GM13976 (cell line): ENCODE results near the gene MARCOL.

Experiments
- DNase-seq: peaks from one replicate; pipeline ENCODE4 v3.0.0; 2012; ENCODE audit warnings: low spot score
- CTCF ChIP-seq: IDR thresholded peaks from 2 replicates; pipeline ENCODE4 v1.5.1; 2012; ENCODE audit warnings: borderline replicate concordance, mild to moderate bottlenecking; ENCODE audit not compliant: insufficient read depth; ENCODE audit errors: extremely low read depth, missing control alignments, control extremely low read depth
- in situ Hi-C: fragments of 300-500 bp; cut with MboI; formaldehyde crosslinking; loops from one replicate; pipeline ENCODE4 v1.12.0; 2022; ENCODE audit warnings: low sequenced_read_pairs, mixed read lengths, inconsistent platforms; ENCODE audit not compliant: unreplicated experiment

The MARCOL gene

GRCh38 chr5:148224117-148224742, 14.1 kb upstream of the MARCOL start:
- TF ChIP-seq CTCF: no peak
- no peak for DNase-seq
- in situ Hi-C loops: no loop called here

DNA sequence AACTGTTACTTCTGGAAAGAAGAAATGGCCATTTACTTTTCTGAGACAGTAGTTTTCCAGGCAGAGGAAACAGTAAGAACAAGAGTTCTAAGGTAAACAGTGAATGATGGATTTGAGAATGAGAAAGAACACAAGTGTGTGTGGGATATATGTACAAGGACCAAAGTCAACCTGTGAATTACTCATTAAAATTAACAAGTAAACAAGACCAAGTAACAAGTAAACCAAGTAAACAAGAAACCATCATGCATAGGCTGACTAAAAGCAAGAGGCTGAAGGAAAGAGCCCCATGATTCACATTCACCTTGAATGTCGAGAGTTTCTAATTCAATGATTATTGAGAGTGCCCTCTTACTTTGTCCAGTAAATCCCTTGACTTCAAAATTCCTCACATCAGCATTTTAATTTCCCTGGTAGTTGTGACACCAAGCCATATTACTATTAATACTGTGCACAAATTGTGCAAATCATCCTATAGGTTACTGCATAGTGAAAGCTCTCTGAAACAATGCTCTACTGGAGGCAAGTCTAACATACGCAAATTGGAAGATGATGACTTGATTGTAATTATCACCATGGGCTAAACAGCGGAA, 9.8 kb upstream of the MARCOL start:
- in situ Hi-C loops: no loop called here
- TF ChIP-seq CTCF: no peak
- DNase-seq: no peak

- no peak for TF ChIP-seq CTCF
- no peak for DNase-seq
- in situ Hi-C loops: no loop called here
These were observed 8.5 kb upstream of the MARCOL start for GRCh38 chr5:148229840-148230239.

DNA sequence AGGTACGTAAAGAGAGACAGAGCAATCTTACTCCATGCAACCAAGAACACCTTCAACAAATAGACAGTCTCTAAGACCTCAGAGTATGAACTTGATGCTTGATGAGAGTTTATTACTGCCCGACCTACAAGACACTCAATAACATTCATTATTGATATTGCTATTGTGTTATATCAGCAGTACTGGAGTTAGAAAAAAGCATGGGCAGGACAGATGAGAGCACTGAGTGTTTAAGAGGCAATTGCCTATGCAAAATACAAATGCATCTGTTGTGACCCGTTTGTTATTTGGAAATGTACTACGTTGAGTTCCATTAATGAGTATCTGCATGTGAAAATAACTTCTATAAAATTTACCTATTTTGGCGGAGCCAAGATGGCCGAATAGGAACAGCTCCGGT, 8.1 kb upstream of the MARCOL start:
- in situ Hi-C loops: no loop called here
- DNase-seq: no peak
- TF ChIP-seq CTCF: no peak

- TF ChIP-seq CTCF: no peak
- in situ Hi-C loops: no loop called here
- DNase-seq: no peak
These were observed 424 bp upstream of the MARCOL start for GRCh38 chr5:148237785-148238417.

- TF ChIP-seq CTCF: no peak
- in situ Hi-C loops: no loop called here
- no peak for DNase-seq
These were observed 10.6 kb downstream of the MARCOL start for GRCh38 chr5:148248894-148249293.

GRCh38 chr5:148255456-148255855, 17.1 kb downstream of the MARCOL start:
- no peak for TF ChIP-seq CTCF
- in situ Hi-C loops: no loop called here
- DNase-seq: no peak
